Suppressor macrophage (primary cell): ENCODE results near the gene CRACDL.

ENCODE experiments used
- DNase-seq, 4 experiments: peaks; one replicate each; pipeline ENCODE4 v3.0.0-alpha.2; 2020 to 2022
- total RNA-seq, 17 experiments: gene quantifications; one replicate each; lab custom pipeline; 2026; ENCODE audit warnings: mixed read lengths in 6 of 17, inconsistent platforms in 3 of 17; lab: John Stamatoyannopoulos, UW

CRACDL gene
- total RNA-seq, result 0.07 to 4.1 (median 0.70) reads per million in 17 experiments

GRCh38 chr2:98935777-98936352 lies at the start of gene CRACDL:
TSS of gene CRACDL (minus strand) at chr2:98936225. CDS start at chr2:98846800, 89,425 bp downstream.
- DNase-seq, result peak; percentile 29 to 68 (median 43)

GRCh38 chr2:98975611-98976010 lies 39.6 kb upstream of the CRACDL start:
- DNase-seq, result no peak

- no peak for DNase-seq
Observed at GRCh38 chr2:98972582-98973167, 36.6 kb upstream of the CRACDL start.

- no peak for DNase-seq
Observed at GRCh38 chr2:98959810-98960507, 23.9 kb upstream of the CRACDL start.

- DNase-seq, result no peak
Observed at GRCh38 chr2:98952966-98953365, 16.9 kb upstream of the CRACDL start.

GRCh38 chr2:98948956-98949739 lies 13.1 kb upstream of the CRACDL start:
- DNase-seq, result no peak

- no peak for DNase-seq
Observed at GRCh38 chr2:98947554-98947953, 11.5 kb upstream of the CRACDL start.

- no peak for DNase-seq
Observed at GRCh38 chr2:98946855-98947254, 10.8 kb upstream of the CRACDL start.

- DNase-seq, result no peak
Observed at GRCh38 chr2:98944775-98945174, 8.8 kb upstream of the CRACDL start.

- no peak for DNase-seq
Observed at GRCh38 chr2:98940102-98940501, 4.1 kb upstream of the CRACDL start.

- no peak for DNase-seq
Observed at GRCh38 chr2:98937906-98938305, 1.9 kb upstream of the CRACDL start.

- DNase-seq, result peak; percentile 73 to 85 (median 79)
Observed at GRCh38 chr2:98936353-98937351, 627 bp upstream of the CRACDL start.

GRCh38 chr2:98935111-98935770 lies 784 bp downstream of the CRACDL start:
- no peak for DNase-seq

- DNase-seq, result no peak
Observed at GRCh38 chr2:98932778-98933343, 3.2 kb downstream of the CRACDL start.

- no peak for DNase-seq
Observed at GRCh38 chr2:98932164-98932563, 3.9 kb downstream of the CRACDL start.

- no peak for DNase-seq
Observed at GRCh38 chr2:98931596-98931995, 4.4 kb downstream of the CRACDL start.

GRCh38 chr2:98929920-98930319 lies 6.1 kb downstream of the CRACDL start:
- no peak for DNase-seq

- DNase-seq, result no peak
Observed at GRCh38 chr2:98928242-98928641, 7.8 kb downstream of the CRACDL start.

GRCh38 chr2:98927027-98927426 lies 9.0 kb downstream of the CRACDL start:
- no peak for DNase-seq

- no peak for DNase-seq
Observed at GRCh38 chr2:98926601-98927000, 9.4 kb downstream of the CRACDL start.

- no peak for DNase-seq
Observed at GRCh38 chr2:98924910-98925309, 11.1 kb downstream of the CRACDL start.
